ENCODE data around the gene UGT1A9.

The UGT1A9 gene

DNA sequence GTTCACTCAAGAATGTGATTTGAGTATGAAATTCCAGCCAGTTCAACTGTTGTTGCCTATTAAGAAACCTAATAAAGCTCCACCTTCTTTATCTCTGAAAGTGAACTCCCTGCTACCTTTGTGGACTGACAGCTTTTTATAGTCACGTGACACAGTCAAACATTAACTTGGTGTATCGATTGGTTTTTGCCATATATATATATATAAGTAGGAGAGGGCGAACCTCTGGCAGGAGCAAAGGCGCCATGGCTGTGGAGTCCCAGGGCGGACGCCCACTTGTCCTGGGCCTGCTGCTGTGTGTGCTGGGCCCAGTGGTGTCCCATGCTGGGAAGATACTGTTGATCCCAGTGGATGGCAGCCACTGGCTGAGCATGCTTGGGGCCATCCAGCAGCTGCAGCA lies 88.3 kb downstream of the UGT1A9 start, which contains the start of gene UGT1A1:
UGT1A1 (plus strand) TSS at position 228 of the 400 bp plus-strand sequence; CDS start at position 246, 18 bp downstream.
- H2AFZ ChIP-seq (ENCODE audit: low read length, unreplicated experiment): no peak within 1 kb of the TSS
- no peak within 1 kb of the TSS for H3K27ac ChIP-seq (ENCODE audit: low read depth, low read length)
- H3K27me3 ChIP-seq (ENCODE audit: insufficient read depth, low read length): no peaks in the 10 kb centered on the region
- no peaks in the 10 kb centered on the region for H3K36me3 ChIP-seq (ENCODE audit: insufficient read depth, low read length)
- peaks cover 14% of the 10 kb centered on the region for H3K4me1 ChIP-seq (ENCODE audit: control insufficient read depth, insufficient read depth, low read length, unreplicated experiment)
- no peak within 1 kb of the TSS for H3K4me3 ChIP-seq (ENCODE audit: low read depth, low read length)
- H3K79me2 ChIP-seq (ENCODE audit: control insufficient read depth, insufficient read depth, low read length, unreplicated experiment): no peaks in the 10 kb centered on the region

- Histone ChIP-seq H3K4me3 (ENCODE audit: low read depth, low read length) (no peak overlapping the region), H3K27me3 (ENCODE audit: insufficient read depth, low read length) (no peaks in the 10 kb centered on the region), H3K4me1 (ENCODE audit: control insufficient read depth, insufficient read depth, low read length, unreplicated experiment) (peaks cover 14% of the 10 kb centered on the region), H3K79me2 (ENCODE audit: control insufficient read depth, insufficient read depth, low read length, unreplicated experiment) (no peaks in the 10 kb centered on the region), H3K27ac (ENCODE audit: low read depth, low read length) (no peak overlapping the region), H3K36me3 (ENCODE audit: insufficient read depth, low read length) (no peaks in the 10 kb centered on the region), H2AFZ (ENCODE audit: low read length, unreplicated experiment) (no peak overlapping the region)
Observed at GRCh38 chr2:233761040-233761769, 89.5 kb downstream of the UGT1A9 start.

GRCh38 chr2:233764264-233764663 lies 92.6 kb downstream of the UGT1A9 start:
- Histone ChIP-seq H3K27me3 (ENCODE audit: insufficient read depth, low read length) (no peaks in the 10 kb centered on the region), H3K79me2 (ENCODE audit: control insufficient read depth, insufficient read depth, low read length, unreplicated experiment) (no peaks in the 10 kb centered on the region), H3K4me1 (ENCODE audit: control insufficient read depth, insufficient read depth, low read length, unreplicated experiment) (peaks cover 14% of the 10 kb centered on the region), H2AFZ (ENCODE audit: low read length, unreplicated experiment) (peak overlapping the region; percentile 91), H3K27ac (ENCODE audit: low read depth, low read length) (peak overlapping the region; percentile 29), H3K4me3 (ENCODE audit: low read depth, low read length) (no peak overlapping the region), H3K36me3 (ENCODE audit: insufficient read depth, low read length) (no peaks in the 10 kb centered on the region)

DNA sequence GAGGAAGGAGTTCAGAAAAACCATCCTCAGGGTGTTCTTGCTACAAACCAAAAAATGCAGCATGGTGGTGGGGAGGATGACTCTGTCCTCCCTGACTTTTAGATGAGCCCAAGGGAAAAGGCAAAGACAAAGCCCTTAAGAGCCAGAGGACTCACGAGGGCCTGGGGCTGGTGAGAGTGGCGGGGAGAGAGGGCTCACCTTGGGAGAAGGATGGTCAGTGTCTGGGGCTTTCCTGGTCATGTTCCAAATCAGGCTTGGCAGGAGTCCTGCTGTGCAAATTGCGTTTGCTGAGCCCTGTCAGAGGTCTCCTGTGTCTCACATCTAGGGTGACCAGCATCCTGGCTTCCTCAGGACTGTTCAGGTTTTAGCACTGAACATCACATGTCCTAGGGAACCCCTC lies 93.1 kb downstream of the UGT1A9 start:
- Histone ChIP-seq H2AFZ (ENCODE audit: low read length, unreplicated experiment) (peak overlapping the region; percentile 91), H3K27me3 (ENCODE audit: insufficient read depth, low read length) (no peaks in the 10 kb centered on the region)

GRCh38 chr2:233766416-233766815 lies 94.7 kb downstream of the UGT1A9 start:
- Histone ChIP-seq H3K4me3 (ENCODE audit: low read depth, low read length) (no peak overlapping the region), H3K36me3 (ENCODE audit: insufficient read depth, low read length) (no peaks in the 10 kb centered on the region), H3K4me1 (ENCODE audit: control insufficient read depth, insufficient read depth, low read length, unreplicated experiment) (peaks cover 14% of the 10 kb centered on the region), H2AFZ (ENCODE audit: low read length, unreplicated experiment) (no peak overlapping the region), H3K27me3 (ENCODE audit: insufficient read depth, low read length) (no peaks in the 10 kb centered on the region), H3K27ac (ENCODE audit: low read depth, low read length) (no peak overlapping the region), H3K79me2 (ENCODE audit: control insufficient read depth, insufficient read depth, low read length, unreplicated experiment) (no peaks in the 10 kb centered on the region)

More for the DNA sequence above, 93.1 kb downstream of the UGT1A9 start:
- H3K27ac ChIP-seq (ENCODE audit: low read depth, low read length): peak overlapping the region; percentile 29
- H3K36me3 ChIP-seq (ENCODE audit: insufficient read depth, low read length): no peaks in the 10 kb centered on the region
- peaks cover 14% of the 10 kb centered on the region for H3K4me1 ChIP-seq (ENCODE audit: control insufficient read depth, insufficient read depth, low read length, unreplicated experiment)
- H3K4me3 ChIP-seq (ENCODE audit: low read depth, low read length): no peak overlapping the region
- no peaks in the 10 kb centered on the region for H3K79me2 ChIP-seq (ENCODE audit: control insufficient read depth, insufficient read depth, low read length, unreplicated experiment)

DNA sequence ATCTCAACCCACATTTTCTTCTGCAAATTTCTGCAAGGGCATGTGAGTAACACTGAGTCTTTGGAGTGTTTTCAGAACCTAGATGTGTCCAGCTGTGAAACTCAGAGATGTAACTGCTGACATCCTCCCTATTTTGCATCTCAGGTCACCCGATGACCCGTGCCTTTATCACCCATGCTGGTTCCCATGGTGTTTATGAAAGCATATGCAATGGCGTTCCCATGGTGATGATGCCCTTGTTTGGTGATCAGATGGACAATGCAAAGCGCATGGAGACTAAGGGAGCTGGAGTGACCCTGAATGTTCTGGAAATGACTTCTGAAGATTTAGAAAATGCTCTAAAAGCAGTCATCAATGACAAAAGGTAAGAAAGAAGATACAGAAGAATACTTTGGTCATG lies 96.4 kb downstream of the UGT1A9 start:
- no peaks in the 10 kb centered on the region for H3K27me3 ChIP-seq (ENCODE audit: insufficient read depth, low read length)
- no peak overlapping the region for H2AFZ ChIP-seq (ENCODE audit: low read length, unreplicated experiment)
- peaks cover 14% of the 10 kb centered on the region for H3K4me1 ChIP-seq (ENCODE audit: control insufficient read depth, insufficient read depth, low read length, unreplicated experiment)
- no peak overlapping the region for H3K27ac ChIP-seq (ENCODE audit: low read depth, low read length)
- H3K79me2 ChIP-seq (ENCODE audit: control insufficient read depth, insufficient read depth, low read length, unreplicated experiment): no peaks in the 10 kb centered on the region
- H3K36me3 ChIP-seq (ENCODE audit: insufficient read depth, low read length): no peaks in the 10 kb centered on the region
- no peak overlapping the region for H3K4me3 ChIP-seq (ENCODE audit: low read depth, low read length)

- Histone ChIP-seq H2AFZ (ENCODE audit: low read length, unreplicated experiment) (no peak overlapping the region), H3K27me3 (ENCODE audit: insufficient read depth, low read length) (no peaks in the 10 kb centered on the region), H3K79me2 (ENCODE audit: control insufficient read depth, insufficient read depth, low read length, unreplicated experiment) (no peaks in the 10 kb centered on the region), H3K36me3 (ENCODE audit: insufficient read depth, low read length) (no peaks in the 10 kb centered on the region), H3K27ac (ENCODE audit: low read depth, low read length) (no peak overlapping the region), H3K4me3 (ENCODE audit: low read depth, low read length) (no peak overlapping the region), H3K4me1 (ENCODE audit: control insufficient read depth, insufficient read depth, low read length, unreplicated experiment) (peaks cover 7% of the 10 kb centered on the region)
Observed at GRCh38 chr2:233769260-233769659, 97.6 kb downstream of the UGT1A9 start.

DNA sequence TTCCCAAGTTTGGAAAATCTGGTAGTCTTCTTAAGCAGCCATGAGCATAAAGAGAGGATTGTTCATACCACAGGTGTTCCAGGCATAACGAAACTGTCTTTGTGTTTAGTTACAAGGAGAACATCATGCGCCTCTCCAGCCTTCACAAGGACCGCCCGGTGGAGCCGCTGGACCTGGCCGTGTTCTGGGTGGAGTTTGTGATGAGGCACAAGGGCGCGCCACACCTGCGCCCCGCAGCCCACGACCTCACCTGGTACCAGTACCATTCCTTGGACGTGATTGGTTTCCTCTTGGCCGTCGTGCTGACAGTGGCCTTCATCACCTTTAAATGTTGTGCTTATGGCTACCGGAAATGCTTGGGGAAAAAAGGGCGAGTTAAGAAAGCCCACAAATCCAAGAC lies 100.5 kb downstream of the UGT1A9 start:
- Histone ChIP-seq H3K79me2 (ENCODE audit: control insufficient read depth, insufficient read depth, low read length, unreplicated experiment) (no peaks in the 10 kb centered on the region), H3K36me3 (ENCODE audit: insufficient read depth, low read length) (no peaks in the 10 kb centered on the region), H2AFZ (ENCODE audit: low read length, unreplicated experiment) (no peak overlapping the region), H3K27me3 (ENCODE audit: insufficient read depth, low read length) (no peaks in the 10 kb centered on the region), H3K4me1 (ENCODE audit: control insufficient read depth, insufficient read depth, low read length, unreplicated experiment) (no peaks in the 10 kb centered on the region), H3K4me3 (ENCODE audit: low read depth, low read length) (no peak overlapping the region), H3K27ac (ENCODE audit: low read depth, low read length) (no peak overlapping the region)

- Histone ChIP-seq H3K27me3 (ENCODE audit: insufficient read depth, low read length) (no peaks in the 10 kb centered on the region), H3K27ac (ENCODE audit: low read depth, low read length) (no peak overlapping the region), H3K36me3 (ENCODE audit: insufficient read depth, low read length) (no peaks in the 10 kb centered on the region), H3K79me2 (ENCODE audit: control insufficient read depth, insufficient read depth, low read length, unreplicated experiment) (no peaks in the 10 kb centered on the region), H2AFZ (ENCODE audit: low read length, unreplicated experiment) (no peak overlapping the region), H3K4me1 (ENCODE audit: control insufficient read depth, insufficient read depth, low read length, unreplicated experiment) (no peaks in the 10 kb centered on the region), H3K4me3 (ENCODE audit: low read depth, low read length) (no peak overlapping the region)
Observed at GRCh38 chr2:233772583-233772982, 100.9 kb downstream of the UGT1A9 start.

DNA sequence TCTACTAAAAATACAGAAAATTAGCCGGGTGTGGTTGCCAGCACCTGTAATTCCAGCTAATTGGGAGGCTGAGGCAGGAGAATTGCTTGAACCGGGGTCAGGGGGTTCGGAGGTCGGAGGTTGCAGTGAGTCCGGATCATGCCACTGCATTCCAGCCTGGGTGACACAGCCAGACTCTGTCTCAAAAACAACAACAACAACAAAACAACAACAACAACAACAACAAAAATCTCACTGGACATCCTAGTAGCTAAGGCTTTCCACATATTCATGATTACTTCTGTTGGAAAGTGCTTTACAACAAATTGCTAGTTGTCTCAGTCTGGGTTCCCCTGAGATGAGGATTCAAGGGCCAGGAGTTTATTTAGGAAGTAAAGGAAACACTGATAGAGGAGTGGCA lies 102.2 kb downstream of the UGT1A9 start:
- no peak overlapping the region for H2AFZ ChIP-seq (ENCODE audit: low read length, unreplicated experiment)
- no peak overlapping the region for H3K27ac ChIP-seq (ENCODE audit: low read depth, low read length)
- no peaks in the 10 kb centered on the region for H3K36me3 ChIP-seq (ENCODE audit: insufficient read depth, low read length)
- no peaks in the 10 kb centered on the region for H3K79me2 ChIP-seq (ENCODE audit: control insufficient read depth, insufficient read depth, low read length, unreplicated experiment)
- no peaks in the 10 kb centered on the region for H3K4me1 ChIP-seq (ENCODE audit: control insufficient read depth, insufficient read depth, low read length, unreplicated experiment)
- H3K4me3 ChIP-seq (ENCODE audit: low read depth, low read length): no peak overlapping the region
- 0 out of 2 replicates have a peak, but pooled peaks cover 4% of the 10 kb centered on the region for H3K27me3 ChIP-seq (ENCODE audit: insufficient read depth, low read length)

- Histone ChIP-seq H3K27ac (ENCODE audit: low read depth, low read length) (no peak overlapping the region), H3K4me1 (ENCODE audit: control insufficient read depth, insufficient read depth, low read length, unreplicated experiment) (no peaks in the 10 kb centered on the region), H3K36me3 (ENCODE audit: insufficient read depth, low read length) (no peaks in the 10 kb centered on the region), H3K79me2 (ENCODE audit: control insufficient read depth, insufficient read depth, low read length, unreplicated experiment) (no peaks in the 10 kb centered on the region), H3K4me3 (ENCODE audit: low read depth, low read length) (no peak overlapping the region), H3K27me3 (ENCODE audit: insufficient read depth, low read length) (0 out of 2 replicates have a peak, but pooled peaks cover 4% of the 10 kb centered on the region), H2AFZ (ENCODE audit: low read length, unreplicated experiment) (no peak overlapping the region)
Observed at GRCh38 chr2:233775414-233775813, 103.7 kb downstream of the UGT1A9 start.

Data from ACC112 (cell line).